ENCODE measurements around the gene CNDP2. TPM values are rescaled to one million over a fixed set of nuclear protein-coding genes. Genes with fewer than 3 reads are reported as not detected.
"Not testable (repeated sequence)": the region's sequence is repeated elsewhere in the genome, so short reads cannot be mapped to it uniquely, and the experiment has no call there.

Gene CNDP2
- total RNA-seq, 8 experiments from 2014 or later = 42.5 to 222 (median 75.9) TPM

- in situ Hi-C loops (cut with MboI; ENCODE audit: low pct_unique_long_range_greater_than_20kb in 2 of 9, low sequenced_read_pairs in 9 of 9, unreplicated experiment in 9 of 9) = loop anchor here in 4 of 9 experiments (10.0 to 25.0 kb wide), 3 partner anchors 134 to 309 kb away; no protein-coding TSS in a partner anchor
- H3K4me1 ChIP-seq (replicated peaks in 1 of 2) = peaks cover 0 to 6% of the 10 kb centered on the region in 2 donors
- H3K27ac ChIP-seq = peak overlapping the region; percentile 91 to 96
- 0 to 26% (median 7%) methylated on average over 1 to 7 of the region's 48 CpGs; no CpG with 5 or more reads in 3 of the 10 experiments for WGBS, 10 experiments
- peak overlapping the region; percentile 64 to 81 (median 74) for H3K4me3 ChIP-seq
- peak; percentile 52 to 69 (median 62) for ATAC-seq (replicated peaks in 6 of 8)
Measured at GRCh38 chr18:74496508-74497323, 553 bp downstream of the CNDP2 start.

DNA sequence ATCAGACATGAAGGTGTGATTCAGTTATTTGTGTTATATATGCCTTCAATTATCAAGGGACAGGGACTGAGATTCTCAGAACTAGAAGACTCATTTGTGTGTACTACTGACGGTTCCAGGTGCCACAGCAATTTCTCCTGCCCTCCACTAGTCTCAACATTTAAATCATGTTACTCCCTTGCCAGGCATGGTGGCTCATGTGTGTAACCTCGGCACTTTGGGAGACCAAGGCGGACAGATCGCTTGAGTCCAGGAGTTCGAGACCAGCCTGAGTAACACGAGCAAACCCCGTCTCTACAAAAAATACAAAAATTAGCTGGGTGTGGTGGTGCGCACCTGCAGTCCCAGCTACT, 1.1 kb downstream of the CNDP2 start:
- WGBS, 10 experiments = 64 to 100% (median 84%) methylated on average over 1 to 6 of the region's 8 CpGs; no CpG with 5 or more reads in 2 of the 10 experiments
- no peak for ATAC-seq (replicated peaks in 6 of 8)
- H3K27ac ChIP-seq = peak overlapping the region; percentile 91 to 96
- in situ Hi-C loops (cut with MboI; ENCODE audit: low pct_unique_long_range_greater_than_20kb in 2 of 9, low sequenced_read_pairs in 9 of 9, unreplicated experiment in 9 of 9) = loop anchor here in 4 of 9 experiments (10.0 to 25.0 kb wide), 3 partner anchors 135 to 310 kb away; no protein-coding TSS in a partner anchor
- H3K4me1 ChIP-seq (replicated peaks in 1 of 2) = peaks cover 0 to 6% of the 10 kb centered on the region in 2 donors
- H3K4me3 ChIP-seq = peak overlapping the region; percentile 64 to 81 (median 74)

- no peak for ATAC-seq (replicated peaks in 6 of 8)
- H3K27ac ChIP-seq = no peak overlapping the region
- H3K4me1 ChIP-seq (replicated peaks in 1 of 2) = peaks cover 0 to 6% of the 10 kb centered on the region in 2 donors
- WGBS, 10 experiments = 46 to 100% (median 87%) methylated on average over 1 to 2 of the region's 3 CpGs; no CpG with 5 or more reads in 2 of the 10 experiments
- in situ Hi-C loops (cut with MboI; ENCODE audit: low pct_unique_long_range_greater_than_20kb in 2 of 9, low sequenced_read_pairs in 9 of 9, unreplicated experiment in 9 of 9) = loop anchor here in 4 of 9 experiments (10.0 to 25.0 kb wide), 3 partner anchors 135 to 310 kb away; no protein-coding TSS in a partner anchor
- H3K4me3 ChIP-seq = no peak overlapping the region
Measured at GRCh38 chr18:74497778-74498177, 1.6 kb downstream of the CNDP2 start.

- Histone ChIP-seq H3K4me1 (replicated peaks in 1 of 2) (peaks cover 0 to 6% of the 10 kb centered on the region in 2 donors), H3K27ac (no peak overlapping the region), H3K4me3 (no peak overlapping the region)
- no peak for ATAC-seq (replicated peaks in 6 of 8)
- WGBS, 10 experiments = 0 to 86% (median 70%) methylated on average over 1 to 11 of the region's 14 CpGs; no CpG with 5 or more reads in 1 of the 10 experiments
- in situ Hi-C loops (cut with MboI; ENCODE audit: low pct_unique_long_range_greater_than_20kb in 2 of 9, low sequenced_read_pairs in 9 of 9, unreplicated experiment in 9 of 9) = loop anchor here in 4 of 9 experiments (10.0 to 25.0 kb wide), 3 partner anchors 137 to 312 kb away; no protein-coding TSS in a partner anchor
Measured at GRCh38 chr18:74498712-74499627, 2.8 kb downstream of the CNDP2 start.

DNA sequence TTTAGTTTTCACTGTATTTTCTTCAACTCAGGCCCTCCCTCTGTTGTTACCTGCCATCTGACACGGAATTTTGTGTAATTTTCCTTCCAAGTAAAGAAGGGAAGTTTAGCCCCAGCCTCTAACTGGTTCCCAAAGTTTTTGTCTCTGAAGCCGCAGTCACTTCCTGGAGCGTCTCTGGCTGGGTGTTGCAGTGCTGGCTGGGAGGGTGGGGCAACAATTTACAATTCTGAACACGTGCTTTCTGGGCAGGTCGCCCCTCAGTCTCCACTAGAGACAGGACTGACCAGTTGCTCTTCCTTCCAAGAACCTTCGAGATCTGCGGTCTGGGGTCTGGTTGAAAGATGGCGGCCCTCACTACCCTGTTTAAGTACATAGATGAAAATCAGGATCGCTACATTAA, 3.5 kb downstream of the CNDP2 start:
- Histone ChIP-seq H3K27ac (no peak overlapping the region), H3K4me3 (no peak overlapping the region), H3K4me1 (replicated peaks in 1 of 2) (peaks cover 0 to 6% of the 10 kb centered on the region in 2 donors)
- in situ Hi-C loops (cut with MboI; ENCODE audit: low pct_unique_long_range_greater_than_20kb in 2 of 9, low sequenced_read_pairs in 9 of 9, unreplicated experiment in 9 of 9) = loop anchor here in 4 of 9 experiments (10.0 to 25.0 kb wide), 3 partner anchors 137 to 312 kb away; no protein-coding TSS in a partner anchor
- 21 to 100% (median 55%) methylated on average over 1 to 9 of the region's 9 CpGs; no CpG with 5 or more reads in 1 of the 10 experiments for WGBS, 10 experiments
- peak in 3 of 8 experiments; percentile 10 to 17 (median 15) for ATAC-seq (replicated peaks in 6 of 8)

DNA sequence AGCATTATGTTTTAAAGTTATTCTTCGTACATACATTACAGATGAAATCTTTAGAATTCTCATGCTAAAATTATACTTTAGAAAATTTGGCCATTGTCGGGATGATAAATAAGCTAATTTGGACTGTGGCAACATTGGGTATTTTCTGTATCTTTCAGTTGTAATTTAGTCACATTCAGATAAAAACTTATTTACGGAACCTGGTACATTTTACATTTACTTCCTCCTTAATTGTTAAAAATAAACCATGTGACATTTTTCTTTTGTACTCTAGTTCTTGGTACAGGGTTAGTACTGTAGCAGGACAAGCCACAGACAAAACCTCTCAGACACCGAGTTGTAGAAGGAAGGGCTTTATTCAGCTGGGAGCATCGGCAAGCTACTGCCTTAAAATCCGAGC, 4.2 kb downstream of the CNDP2 start:
- H3K4me3 ChIP-seq = no peak overlapping the region
- in situ Hi-C loops (cut with MboI; ENCODE audit: low pct_unique_long_range_greater_than_20kb in 2 of 9, low sequenced_read_pairs in 9 of 9, unreplicated experiment in 9 of 9) = no loop called here
- ATAC-seq (replicated peaks in 6 of 8) = no peak
- 72 to 100% (median 84%) methylated on average over 2 to 6 of the region's 6 CpGs; no CpG with 5 or more reads in 1 of the 10 experiments for WGBS, 10 experiments
- no peak overlapping the region for H3K27ac ChIP-seq
- H3K4me1 ChIP-seq (replicated peaks in 1 of 2) = peaks cover 0 to 6% of the 10 kb centered on the region in 2 donors

GRCh38 chr18:74500774-74501173, 4.6 kb downstream of the CNDP2 start:
- H3K4me3 ChIP-seq; in situ Hi-C loops (cut with MboI; ENCODE audit: low pct_unique_long_range_greater_than_20kb in 2 of 9, low sequenced_read_pairs in 9 of 9, unreplicated experiment in 9 of 9); H3K4me1 ChIP-seq (replicated peaks in 1 of 2); ATAC-seq (replicated peaks in 6 of 8); H3K27ac ChIP-seq: not testable (repeated sequence)
- 58 to 100% (median 81%) methylated on average over 1 to 8 of the region's 8 CpGs; no CpG with 5 or more reads in 3 of the 10 experiments for WGBS, 10 experiments

GRCh38 chr18:74501386-74501785, 5.2 kb downstream of the CNDP2 start:
- ATAC-seq (replicated peaks in 6 of 8) = no peak
- Histone ChIP-seq H3K27ac (no peak overlapping the region), H3K4me3 (no peak overlapping the region), H3K4me1 (replicated peaks in 1 of 2) (peaks cover 0 to 6% of the 10 kb centered on the region in 2 donors)
- WGBS, 10 experiments = 86 to 100% (median 91%) methylated on average over 2 to 4 of the region's 4 CpGs; no CpG with 5 or more reads in 3 of the 10 experiments
- in situ Hi-C loops (cut with MboI; ENCODE audit: low pct_unique_long_range_greater_than_20kb in 2 of 9, low sequenced_read_pairs in 9 of 9, unreplicated experiment in 9 of 9) = no loop called here

DNA sequence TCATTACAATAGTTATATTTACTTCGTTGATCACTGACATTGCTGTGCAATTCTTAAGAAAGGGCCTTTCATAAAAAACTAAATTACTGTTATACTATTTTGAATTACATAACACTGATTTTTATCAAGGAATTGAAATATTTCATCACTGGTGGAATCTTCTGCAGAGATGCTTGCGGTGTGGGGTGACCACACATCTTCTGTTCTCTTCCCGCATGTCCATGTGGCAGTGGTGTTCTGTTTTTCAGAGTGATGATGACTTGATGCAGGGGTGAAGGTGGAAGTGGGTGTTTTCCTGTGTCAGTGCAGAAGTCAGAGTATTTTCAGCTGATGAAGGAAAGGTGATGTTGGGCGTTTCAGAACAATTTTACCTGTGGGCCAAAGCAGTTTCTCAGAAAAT, 7.0 kb downstream of the CNDP2 start:
- H3K27ac ChIP-seq = no peak overlapping the region
- in situ Hi-C loops (cut with MboI; ENCODE audit: low pct_unique_long_range_greater_than_20kb in 2 of 9, low sequenced_read_pairs in 9 of 9, unreplicated experiment in 9 of 9) = no loop called here
- H3K4me3 ChIP-seq = no peak overlapping the region
- 43 to 100% (median 99%) methylated on average over 1 to 4 of the region's 4 CpGs for WGBS, 10 experiments
- no peaks in the 10 kb centered on the region for H3K4me1 ChIP-seq (replicated peaks in 1 of 2)
- no peak for ATAC-seq (replicated peaks in 6 of 8)

DNA sequence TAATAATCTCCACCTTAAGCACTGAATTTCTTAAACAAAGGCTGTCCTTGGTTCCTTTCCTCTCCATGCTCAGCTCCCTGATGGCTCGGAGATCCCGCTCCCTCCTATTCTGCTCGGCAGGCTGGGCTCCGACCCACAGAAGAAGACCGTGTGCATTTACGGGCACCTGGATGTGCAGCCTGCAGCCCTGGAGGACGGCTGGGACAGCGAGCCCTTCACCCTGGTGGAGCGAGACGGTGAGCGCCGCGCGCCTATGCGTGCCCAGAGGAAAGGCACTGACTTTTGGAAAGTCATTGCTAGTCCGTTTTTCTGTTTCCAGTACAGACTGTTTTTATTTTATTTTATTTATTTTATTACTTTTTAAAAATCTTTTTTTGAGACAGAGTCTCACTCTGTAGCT, 9.6 kb downstream of the CNDP2 start:
- WGBS, 10 experiments = 88 to 100% (median 99%) methylated on average over 1 to 15 of the region's 16 CpGs; no CpG with 5 or more reads in 2 of the 10 experiments
- no peak for ATAC-seq (replicated peaks in 6 of 8)
- in situ Hi-C loops (cut with MboI; ENCODE audit: low pct_unique_long_range_greater_than_20kb in 2 of 9, low sequenced_read_pairs in 9 of 9, unreplicated experiment in 9 of 9) = no loop called here
- Histone ChIP-seq H3K4me3 (no peak overlapping the region), H3K4me1 (replicated peaks in 1 of 2) (no peaks in the 10 kb centered on the region), H3K27ac (no peak overlapping the region)

DNA sequence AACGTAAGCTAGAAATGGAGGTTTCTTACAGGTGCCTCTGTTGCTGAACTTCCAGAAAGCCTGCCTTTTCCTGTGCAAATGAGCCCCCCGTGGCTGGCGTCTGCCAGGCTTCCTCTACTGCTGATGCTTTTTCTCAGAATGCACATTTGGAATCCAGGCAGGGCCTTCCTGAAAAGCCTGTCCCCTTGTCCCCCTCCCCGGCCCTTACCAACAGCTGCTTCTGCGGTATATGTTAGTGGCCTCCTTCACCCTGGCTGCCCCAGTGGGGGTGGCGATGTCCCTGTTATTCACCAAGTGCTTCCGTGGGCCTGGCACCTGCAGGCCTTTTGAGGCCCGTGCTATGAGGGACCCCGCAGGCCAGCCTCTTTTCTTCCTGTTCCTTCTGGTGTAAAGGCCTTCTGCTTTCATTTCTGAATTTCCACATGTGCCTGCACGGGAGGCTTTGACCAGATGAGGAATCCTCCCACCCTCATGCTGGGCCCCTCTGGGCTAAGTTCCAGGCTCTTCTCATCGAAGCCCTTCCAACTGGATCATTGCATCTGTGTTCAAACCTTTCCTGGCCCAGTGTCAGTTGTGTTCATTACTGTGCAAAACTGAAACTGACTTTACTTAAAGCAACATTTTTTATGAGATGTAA, 10.4 kb downstream of the CNDP2 start:
- peak in 2 of 8 experiments; percentile 53 to 86 for ATAC-seq (replicated peaks in 6 of 8)
- Histone ChIP-seq H3K4me1 (replicated peaks in 1 of 2) (no peaks in the 10 kb centered on the region), H3K4me3 (no peak overlapping the region), H3K27ac (no peak overlapping the region)
- 33 to 100% (median 57%) methylated on average over 1 to 8 of the region's 11 CpGs for WGBS, 10 experiments
- in situ Hi-C loops (cut with MboI; ENCODE audit: low pct_unique_long_range_greater_than_20kb in 2 of 9, low sequenced_read_pairs in 9 of 9, unreplicated experiment in 9 of 9) = no loop called here

Measured in motor neuron (in vitro differentiated cells).